ENCODE data around the gene FLT1. TPM values are rescaled to one million over a fixed set of nuclear protein-coding genes. Genes with fewer than 3 reads are reported as not detected.
A peak's percentile ranks its signal among the peaks of the same experiment; 100 is the strongest.

The FLT1 gene
- total RNA-seq, 6 experiments from 2014 or later = 80.5 to 118 (median 91.0) TPM

- TF ChIP-seq CTCF (IDR thresholded peaks at IDR 0.05) = no peak
- peaks cover 63% of the 10 kb centered on the region for H3K4me1 Mint-ChIP-seq (ENCODE audit: low read depth)
- no peak for DNase-seq
- H3K36me3 Mint-ChIP-seq (ENCODE audit: low read depth) = peaks cover 16% of the 10 kb centered on the region
- peak overlapping the region; percentile 94 for H3K27ac Mint-ChIP-seq
- no peaks in the 10 kb centered on the region for H3K9me3 Mint-ChIP-seq
- no peaks in the 10 kb centered on the region for H3K27me3 Mint-ChIP-seq (ENCODE audit: insufficient read depth)
- H3K4me3 Mint-ChIP-seq = no peak overlapping the region
These were observed 139.7 kb downstream of the FLT1 start for GRCh38 chr13:28355046-28355821.

- Mint-ChIP-seq H3K4me1 (ENCODE audit: low read depth) (peaks cover 75% of the 10 kb centered on the region), H3K9me3 (no peaks in the 10 kb centered on the region), H3K27ac (no peak overlapping the region), H3K36me3 (ENCODE audit: low read depth) (peaks cover 8% of the 10 kb centered on the region), H3K4me3 (no peak overlapping the region), H3K27me3 (ENCODE audit: insufficient read depth) (no peaks in the 10 kb centered on the region)
- TF ChIP-seq CTCF (IDR thresholded peaks at IDR 0.05) = no peak
- DNase-seq = no peak
These were observed 141.2 kb downstream of the FLT1 start for GRCh38 chr13:28353679-28354078.

- Mint-ChIP-seq H3K27ac (no peak overlapping the region; the same call in 1 of the 2 replicates), H3K27me3 (ENCODE audit: insufficient read depth) (no peaks in the 10 kb centered on the region)
These were observed 144.8 kb downstream of the FLT1 start for GRCh38 chr13:28349907-28350654.

GRCh38 chr13:28349371-28349770 lies 145.6 kb downstream of the FLT1 start:
- no peak overlapping the region for H3K4me3 Mint-ChIP-seq
- H3K36me3 Mint-ChIP-seq (ENCODE audit: low read depth) = no peaks in the 10 kb centered on the region; the same call in 1 of the 2 replicates
- H3K27me3 Mint-ChIP-seq (ENCODE audit: insufficient read depth) = no peaks in the 10 kb centered on the region
- DNase-seq = peak; percentile 18
- peaks cover 74% of the 10 kb centered on the region for H3K4me1 Mint-ChIP-seq (ENCODE audit: low read depth)
- peak overlapping the region; percentile 45; the same call in 1 of the 2 replicates for H3K27ac Mint-ChIP-seq
- no peak for TF ChIP-seq CTCF (IDR thresholded peaks at IDR 0.05)
- no peaks in the 10 kb centered on the region for H3K9me3 Mint-ChIP-seq

More at GRCh38 chr13:28349907-28350654, 144.8 kb downstream of the FLT1 start:
- Mint-ChIP-seq H3K4me1 (ENCODE audit: low read depth) (peaks cover 74% of the 10 kb centered on the region), H3K4me3 (no peak overlapping the region), H3K9me3 (no peaks in the 10 kb centered on the region), H3K36me3 (ENCODE audit: low read depth) (no peaks in the 10 kb centered on the region; the same call in 1 of the 2 replicates)
- DNase-seq = no peak
- no peak for TF ChIP-seq CTCF (IDR thresholded peaks at IDR 0.05)

- Mint-ChIP-seq H3K4me1 (ENCODE audit: low read depth) (peaks cover 76% of the 10 kb centered on the region), H3K27ac (peak overlapping the region; percentile 36), H3K36me3 (ENCODE audit: low read depth) (no peaks in the 10 kb centered on the region; the same call in 1 of the 2 replicates), H3K27me3 (ENCODE audit: insufficient read depth) (peaks cover 2% of the 10 kb centered on the region; the same call in 1 of the 2 replicates), H3K9me3 (no peaks in the 10 kb centered on the region), H3K4me3 (0 out of 2 replicates have a peak overlapping the region, but pooled peaks have one; percentile 1)
- TF ChIP-seq CTCF (IDR thresholded peaks at IDR 0.05) = no peak
- peak; percentile 41 for DNase-seq
These were observed 147.2 kb downstream of the FLT1 start for GRCh38 chr13:28347456-28348371.
